SK-N-SH (cell line): Measurements from ENCODE around the gene APOO.

Experiments used
- EZH2phosphoT487 ChIP-seq: fragments of 200-600 bp; sonication (generic); IDR thresholded peaks from 2 replicates; pipeline ENCODE4 v1.6.1; 2017; ENCODE audit warnings: low read depth, mixed run types, mild to moderate bottlenecking, antibody characterized with exemption, moderate library complexity, borderline replicate concordance
- IRF3 ChIP-seq: fragments of 150-350 bp; IDR thresholded peaks from 2 replicates; pipeline ENCODE4 v1.6.1; 2016; ENCODE audit warnings: mild to moderate bottlenecking, low read depth, low read length
- NRF1 ChIP-seq: IDR thresholded peaks from 2 replicates; pipeline ENCODE4 v1.6.1; 2012; ENCODE audit warnings: low read depth, mild to moderate bottlenecking, low read length
- POLR2AphosphoS5 ChIP-seq: IDR thresholded peaks from 2 replicates; pipeline ENCODE4 v1.6.1; 2012; ENCODE audit warnings: low read depth, low read length
- SIN3A ChIP-seq: IDR thresholded peaks from 2 replicates; pipeline ENCODE4 v1.6.1; 2012; ENCODE audit warnings: low read depth, mild to moderate bottlenecking, low read length, moderate library complexity, borderline replicate concordance
- TAF1 ChIP-seq: IDR thresholded peaks from 2 replicates; pipeline ENCODE4 v1.6.1; 2012; ENCODE audit warnings: low read depth, mild to moderate bottlenecking, low read length, moderate library complexity, borderline replicate concordance
- USF2 ChIP-seq: fragments of 150-350 bp; IDR thresholded peaks from 2 replicates; pipeline ENCODE4 v1.6.1; 2017; ENCODE audit warnings: antibody characterized with exemption, low read length, low read depth, borderline replicate concordance
- TF ChIP-seq, protein P1 (sequence below): fragments of 200-600 bp; sonication (generic); IDR thresholded peaks from 2 replicates; pipeline ENCODE4 v1.6.1; 2017; ENCODE audit warnings: antibody characterized with exemption, mild to moderate bottlenecking, moderate library complexity
- TF ChIP-seq, protein P2 (sequence below): IDR thresholded peaks from 2 replicates; pipeline ENCODE4 v1.6.1; 2012; ENCODE audit warnings: mild to moderate bottlenecking, low read depth, low read length, moderate library complexity

- TF ChIP-seq NRF1 (no peak), POLR2AphosphoS5 (no peak), IRF3 (no peak), SIN3A (no peak), EZH2phosphoT487 (no peak), TAF1 (no peak), USF2 (no peak)
- TF ChIP-seq, protein P1, sequence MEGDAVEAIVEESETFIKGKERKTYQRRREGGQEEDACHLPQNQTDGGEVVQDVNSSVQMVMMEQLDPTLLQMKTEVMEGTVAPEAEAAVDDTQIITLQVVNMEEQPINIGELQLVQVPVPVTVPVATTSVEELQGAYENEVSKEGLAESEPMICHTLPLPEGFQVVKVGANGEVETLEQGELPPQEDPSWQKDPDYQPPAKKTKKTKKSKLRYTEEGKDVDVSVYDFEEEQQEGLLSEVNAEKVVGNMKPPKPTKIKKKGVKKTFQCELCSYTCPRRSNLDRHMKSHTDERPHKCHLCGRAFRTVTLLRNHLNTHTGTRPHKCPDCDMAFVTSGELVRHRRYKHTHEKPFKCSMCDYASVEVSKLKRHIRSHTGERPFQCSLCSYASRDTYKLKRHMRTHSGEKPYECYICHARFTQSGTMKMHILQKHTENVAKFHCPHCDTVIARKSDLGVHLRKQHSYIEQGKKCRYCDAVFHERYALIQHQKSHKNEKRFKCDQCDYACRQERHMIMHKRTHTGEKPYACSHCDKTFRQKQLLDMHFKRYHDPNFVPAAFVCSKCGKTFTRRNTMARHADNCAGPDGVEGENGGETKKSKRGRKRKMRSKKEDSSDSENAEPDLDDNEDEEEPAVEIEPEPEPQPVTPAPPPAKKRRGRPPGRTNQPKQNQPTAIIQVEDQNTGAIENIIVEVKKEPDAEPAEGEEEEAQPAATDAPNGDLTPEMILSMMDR: no peak
- TF ChIP-seq, protein P2, sequence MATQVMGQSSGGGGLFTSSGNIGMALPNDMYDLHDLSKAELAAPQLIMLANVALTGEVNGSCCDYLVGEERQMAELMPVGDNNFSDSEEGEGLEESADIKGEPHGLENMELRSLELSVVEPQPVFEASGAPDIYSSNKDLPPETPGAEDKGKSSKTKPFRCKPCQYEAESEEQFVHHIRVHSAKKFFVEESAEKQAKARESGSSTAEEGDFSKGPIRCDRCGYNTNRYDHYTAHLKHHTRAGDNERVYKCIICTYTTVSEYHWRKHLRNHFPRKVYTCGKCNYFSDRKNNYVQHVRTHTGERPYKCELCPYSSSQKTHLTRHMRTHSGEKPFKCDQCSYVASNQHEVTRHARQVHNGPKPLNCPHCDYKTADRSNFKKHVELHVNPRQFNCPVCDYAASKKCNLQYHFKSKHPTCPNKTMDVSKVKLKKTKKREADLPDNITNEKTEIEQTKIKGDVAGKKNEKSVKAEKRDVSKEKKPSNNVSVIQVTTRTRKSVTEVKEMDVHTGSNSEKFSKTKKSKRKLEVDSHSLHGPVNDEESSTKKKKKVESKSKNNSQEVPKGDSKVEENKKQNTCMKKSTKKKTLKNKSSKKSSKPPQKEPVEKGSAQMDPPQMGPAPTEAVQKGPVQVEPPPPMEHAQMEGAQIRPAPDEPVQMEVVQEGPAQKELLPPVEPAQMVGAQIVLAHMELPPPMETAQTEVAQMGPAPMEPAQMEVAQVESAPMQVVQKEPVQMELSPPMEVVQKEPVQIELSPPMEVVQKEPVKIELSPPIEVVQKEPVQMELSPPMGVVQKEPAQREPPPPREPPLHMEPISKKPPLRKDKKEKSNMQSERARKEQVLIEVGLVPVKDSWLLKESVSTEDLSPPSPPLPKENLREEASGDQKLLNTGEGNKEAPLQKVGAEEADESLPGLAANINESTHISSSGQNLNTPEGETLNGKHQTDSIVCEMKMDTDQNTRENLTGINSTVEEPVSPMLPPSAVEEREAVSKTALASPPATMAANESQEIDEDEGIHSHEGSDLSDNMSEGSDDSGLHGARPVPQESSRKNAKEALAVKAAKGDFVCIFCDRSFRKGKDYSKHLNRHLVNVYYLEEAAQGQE: no peak
Observed at GRCh38 chrX:23788946-23789345, 118.8 kb downstream of the APOO start.
